ENCODE data around the gene CNIH3.

DNA sequence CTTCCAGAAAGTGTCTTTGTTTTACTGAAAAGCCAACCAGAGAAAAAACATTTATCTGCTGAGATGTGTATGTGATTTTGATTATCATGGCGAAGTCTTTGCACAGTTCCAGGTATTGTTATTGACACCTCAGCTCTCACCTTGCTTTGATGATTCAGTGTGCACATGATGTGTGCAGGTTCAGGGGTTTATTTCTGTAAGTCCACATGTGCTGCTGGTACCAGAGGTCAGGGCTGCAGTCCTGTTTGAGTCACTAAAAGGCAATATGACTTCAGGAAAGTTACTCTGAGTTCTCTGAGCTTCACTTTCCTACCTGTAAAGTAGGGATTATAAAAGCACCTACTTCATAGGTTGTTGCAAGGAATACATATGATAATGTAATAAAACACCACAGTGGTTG is 97.1 kb downstream of the CNIH3 start:
- TF ChIP-seq, protein P1, sequence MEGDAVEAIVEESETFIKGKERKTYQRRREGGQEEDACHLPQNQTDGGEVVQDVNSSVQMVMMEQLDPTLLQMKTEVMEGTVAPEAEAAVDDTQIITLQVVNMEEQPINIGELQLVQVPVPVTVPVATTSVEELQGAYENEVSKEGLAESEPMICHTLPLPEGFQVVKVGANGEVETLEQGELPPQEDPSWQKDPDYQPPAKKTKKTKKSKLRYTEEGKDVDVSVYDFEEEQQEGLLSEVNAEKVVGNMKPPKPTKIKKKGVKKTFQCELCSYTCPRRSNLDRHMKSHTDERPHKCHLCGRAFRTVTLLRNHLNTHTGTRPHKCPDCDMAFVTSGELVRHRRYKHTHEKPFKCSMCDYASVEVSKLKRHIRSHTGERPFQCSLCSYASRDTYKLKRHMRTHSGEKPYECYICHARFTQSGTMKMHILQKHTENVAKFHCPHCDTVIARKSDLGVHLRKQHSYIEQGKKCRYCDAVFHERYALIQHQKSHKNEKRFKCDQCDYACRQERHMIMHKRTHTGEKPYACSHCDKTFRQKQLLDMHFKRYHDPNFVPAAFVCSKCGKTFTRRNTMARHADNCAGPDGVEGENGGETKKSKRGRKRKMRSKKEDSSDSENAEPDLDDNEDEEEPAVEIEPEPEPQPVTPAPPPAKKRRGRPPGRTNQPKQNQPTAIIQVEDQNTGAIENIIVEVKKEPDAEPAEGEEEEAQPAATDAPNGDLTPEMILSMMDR (IDR thresholded peaks at IDR 0.05) = no peak
- no peak for TF ChIP-seq POLR2A (IDR thresholded peaks at IDR 0.05)

Data from uterus (tissue), 2 donors.